GM19452 (cell line): ENCODE data around the gene CGN.
"Not testable (repeated sequence)": the region's sequence is repeated elsewhere in the genome, so short reads cannot be mapped to it uniquely, and the experiment has no call there.

ENCODE experiments used
- ATAC-seq: cut with Tn5 transposase; IDR thresholded peaks from one replicate; pipeline ENCODE4 v1.9.1; 2021; ENCODE audit not compliant: unreplicated experiment

CGN gene

GRCh38 chr1:151520359-151520758 is 9.2 kb downstream of the CGN start:
- no peak for ATAC-seq

- not testable (repeated sequence) for ATAC-seq
Observed at GRCh38 chr1:151522427-151522826, 11.2 kb downstream of the CGN start.

GRCh38 chr1:151523326-151523725 is 12.1 kb downstream of the CGN start:
- ATAC-seq, result no peak

- no peak for ATAC-seq
Observed at GRCh38 chr1:151524736-151525135, 13.5 kb downstream of the CGN start.

GRCh38 chr1:151526735-151527525 is 15.7 kb downstream of the CGN start:
- ATAC-seq, result no peak

- ATAC-seq, result no peak
Observed at GRCh38 chr1:151529211-151529702, 18.1 kb downstream of the CGN start.

- no peak for ATAC-seq
Observed at GRCh38 chr1:151529781-151530180, 18.6 kb downstream of the CGN start.

- ATAC-seq, result no peak
Observed at GRCh38 chr1:151530461-151530860, 19.3 kb downstream of the CGN start.

- no peak for ATAC-seq
Observed at GRCh38 chr1:151533870-151534269, 22.7 kb downstream of the CGN start.

- no peak for ATAC-seq
Observed at GRCh38 chr1:151534662-151535278, 23.6 kb downstream of the CGN start.

- ATAC-seq, result no peak
Observed at GRCh38 chr1:151535326-151536271, 24.4 kb downstream of the CGN start.

- ATAC-seq, result no peak
Observed at GRCh38 chr1:151536499-151536898, 25.3 kb downstream of the CGN start.

- ATAC-seq, result no peak
Observed at GRCh38 chr1:151537112-151537511, 25.9 kb downstream of the CGN start.

- ATAC-seq, result peak; percentile 57
Observed at GRCh38 chr1:151539321-151540020, 28.3 kb downstream of the CGN start.

GRCh38 chr1:151540021-151540981 is 29.1 kb downstream of the CGN start, which contains the start of gene TUFT1:
TSS of gene TUFT1 (plus strand) at chr1:151540309. CDS start at chr1:151540367, 58 bp downstream.
- peak; percentile 87 for ATAC-seq

- ATAC-seq, result no peak
Observed at GRCh38 chr1:151540982-151541377, 29.8 kb downstream of the CGN start.

GRCh38 chr1:151541752-151542151 is 30.6 kb downstream of the CGN start:
- ATAC-seq, result no peak

- ATAC-seq, result no peak
Observed at GRCh38 chr1:151542710-151543129, 31.5 kb downstream of the CGN start.

GRCh38 chr1:151545542-151545941 is 34.4 kb downstream of the CGN start:
- ATAC-seq, result no peak
